Loucy (cell line): ENCODE results near the gene CTRB2.

ENCODE experiments used
- H2AFZ ChIP-seq: fragments of 200-600 bp; sonication (generic); 2 replicates; pipeline ENCODE4 v1.6.0; 2016; ENCODE audit warnings: antibody characterized with exemption, mild to moderate bottlenecking, low read length, moderate library complexity
- H3F3A ChIP-seq: fragments of 200-600 bp; 2 replicates; pipeline ENCODE4 v1.6.0; 2016; ENCODE audit warnings: antibody characterized with exemption, low read depth, mild to moderate bottlenecking
- H3K27me3 ChIP-seq: fragments of 200-600 bp; sonication (generic); 2 replicates; pipeline ENCODE4 v1.6.1; 2014; ENCODE audit warnings: low read length, mild to moderate bottlenecking; ENCODE audit not compliant: insufficient read depth, poor library complexity, severe bottlenecking
- H3K36me3 ChIP-seq: fragments of 200-600 bp; sonication (generic); 2 replicates; pipeline ENCODE4 v1.6.1; 2016; ENCODE audit warnings: low read length; ENCODE audit not compliant: insufficient read depth
- H3K4me1 ChIP-seq: fragments of 200-600 bp; sonication (generic); 2 replicates; pipeline ENCODE4 v1.5.1; 2014; ENCODE audit warnings: low read length, mild to moderate bottlenecking; ENCODE audit not compliant: insufficient read depth, poor library complexity, severe bottlenecking
- H3K4me2 ChIP-seq: fragments of 200-600 bp; sonication (generic); 2 replicates; pipeline ENCODE4 v1.6.0; 2014; ENCODE audit warnings: antibody characterized with exemption, low read length, low read depth, mild to moderate bottlenecking; ENCODE audit not compliant: poor library complexity, severe bottlenecking
- H3K4me3 ChIP-seq: fragments of 200-600 bp; sonication (generic); 2 replicates; pipeline ENCODE4 v1.5.1; 2014; ENCODE audit warnings: low read length, mild to moderate bottlenecking, mixed read lengths; ENCODE audit not compliant: poor library complexity, severe bottlenecking
- H3K79me2 ChIP-seq: fragments of 200-600 bp; sonication (generic); 2 replicates; pipeline ENCODE4 v1.6.1; 2014; ENCODE audit warnings: low read length; ENCODE audit not compliant: insufficient read depth
- H3K9ac ChIP-seq: fragments of 200-600 bp; sonication (generic); 2 replicates; pipeline ENCODE4 v1.6.0; 2014; ENCODE audit warnings: mild to moderate bottlenecking, low read depth, low read length, moderate library complexity; ENCODE audit not compliant: poor library complexity, severe bottlenecking
- H3K9me2 ChIP-seq: fragments of 200-600 bp; sonication (generic); replicated peaks from 2 replicates; pipeline ENCODE4 v1.6.1; 2016; ENCODE audit warnings: low read depth, low read length, mixed read lengths
- H3K9me3 ChIP-seq: fragments of 200-600 bp; sonication (generic); 2 replicates; pipeline ENCODE4 v1.6.1; 2014; ENCODE audit warnings: mild to moderate bottlenecking, antibody characterized with exemption, low read length, low read depth; ENCODE audit not compliant: insufficient read depth
- H4K20me1 ChIP-seq: fragments of 200-600 bp; sonication (generic); 2 replicates; pipeline ENCODE4 v1.6.0; 2014; ENCODE audit warnings: antibody characterized with exemption, low read length, mild to moderate bottlenecking; ENCODE audit not compliant: insufficient read depth, poor library complexity, severe bottlenecking
- CTCF ChIP-seq: fragments of 200-600 bp; sonication (generic); conservative IDR thresholded peaks from 2 replicates; pipeline ENCODE4 v1.5.1; 2014; ENCODE audit warnings: mild to moderate bottlenecking, antibody characterized with exemption, low read length
- EZH2phosphoT487 ChIP-seq: fragments of 200-600 bp; IDR thresholded peaks from 2 replicates; pipeline ENCODE4 v1.6.1; 2018; ENCODE audit warnings: antibody characterized with exemption, mild to moderate bottlenecking, moderate library complexity, borderline replicate concordance

Gene CTRB2

GRCh38 chr16:75250809-75251279, 43.9 kb upstream of the CTRB2 start:
- TF ChIP-seq EZH2phosphoT487 (no peak), CTCF (no peak)
- no peaks in the 10 kb centered on the region for H3K79me2 ChIP-seq
- no peak overlapping the region for H3K9ac ChIP-seq
- no peak overlapping the region for H3K4me2 ChIP-seq
- no peaks in the 10 kb centered on the region for H3K9me2 ChIP-seq
- peaks cover 3% of the 10 kb centered on the region for H3K27me3 ChIP-seq
- H2AFZ ChIP-seq, result no peak overlapping the region
- H3K36me3 ChIP-seq, result no peaks in the 10 kb centered on the region
- H3K4me3 ChIP-seq, result no peak overlapping the region
- no peaks in the 10 kb centered on the region for H4K20me1 ChIP-seq
- H3K9me3 ChIP-seq, result no peaks in the 10 kb centered on the region
- H3K4me1 ChIP-seq, result no peaks in the 10 kb centered on the region
- H3F3A ChIP-seq, result no peaks in the 10 kb centered on the region

GRCh38 chr16:75250089-75250808, 43.3 kb upstream of the CTRB2 start:
- Histone ChIP-seq H3K4me3 (no peak overlapping the region), H3K36me3 (no peaks in the 10 kb centered on the region), H3F3A (no peaks in the 10 kb centered on the region), H3K9me3 (no peaks in the 10 kb centered on the region), H3K4me1 (no peaks in the 10 kb centered on the region), H3K27me3 (peaks cover 3% of the 10 kb centered on the region), H3K9me2 (no peaks in the 10 kb centered on the region), H4K20me1 (no peaks in the 10 kb centered on the region), H3K9ac (no peak overlapping the region), H3K4me2 (no peak overlapping the region), H3K79me2 (no peaks in the 10 kb centered on the region), H2AFZ (no peak overlapping the region)
- no peak for TF ChIP-seq CTCF
- TF ChIP-seq EZH2phosphoT487, result no peak

GRCh38 chr16:75249441-75249840, 42.5 kb upstream of the CTRB2 start:
- Histone ChIP-seq H3K9ac (no peak overlapping the region), H3K4me2 (no peak overlapping the region), H3F3A (no peaks in the 10 kb centered on the region), H3K4me3 (no peak overlapping the region), H4K20me1 (no peaks in the 10 kb centered on the region), H3K36me3 (no peaks in the 10 kb centered on the region), H3K9me2 (no peaks in the 10 kb centered on the region), H2AFZ (no peak overlapping the region), H3K27me3 (peaks cover under 1% of the 10 kb centered on the region), H3K9me3 (no peaks in the 10 kb centered on the region), H3K4me1 (peaks cover 8% of the 10 kb centered on the region), H3K79me2 (no peaks in the 10 kb centered on the region)
- TF ChIP-seq CTCF (no peak), EZH2phosphoT487 (no peak)
